PC-3 (cell line): ENCODE measurements around the gene SULT2B1. TPM values are rescaled to one million over a fixed set of nuclear protein-coding genes. Genes with fewer than 3 reads are reported as not detected.

Experiments
- ATAC-seq: fragments of 200-7000 bp; cut with Tn5 transposase; 2 replicates; pipeline ENCODE4 v1.9.1; 2020; ENCODE audit warnings: mild to moderate bottlenecking, moderate library complexity
- BruUV-seq: library from RNA; stranded (reverse); fragments of 400-500 nt; replicated peaks from 2 replicates; lab custom pipeline; 2021; lab: Mats Ljungman, UMichigan
- CTCF ChIA-PET: fragments of 300-600 bp; sonication (Branson Sonifier 250); formaldehyde crosslinking; loops from one replicate; lab custom pipeline; 2022; ENCODE audit warnings: antibody characterized with exemption; lab: Charles Lee
- POLR2A ChIA-PET: fragments of 300-600 bp; sonication (Branson Sonifier 250); formaldehyde crosslinking; loops from one replicate; lab custom pipeline; 2022; ENCODE audit warnings: antibody characterized with exemption; ENCODE audit not compliant: unreplicated experiment; lab: Charles Lee
- DNase-seq: peaks from one replicate; pipeline ENCODE4 v3.0.0-alpha.2; 2015
- H2AFZ ChIP-seq: fragments of 300-600 bp; sonication (generic); 2 replicates; pipeline ENCODE4 v1.6.0; 2016; ENCODE audit warnings: antibody characterized with exemption, low read length
- H3F3A ChIP-seq: fragments of 300-600 bp; sonication (generic); one replicate; pipeline ENCODE4 v1.6.0; 2017; ENCODE audit warnings: antibody characterized with exemption, low read length, control low read depth, mild to moderate bottlenecking; ENCODE audit not compliant: unreplicated experiment
- H3K27ac ChIP-seq: fragments of 300-600 bp; sonication (generic); 2 replicates; pipeline ENCODE4 v1.5.1; 2016; ENCODE audit warnings: mild to moderate bottlenecking, low read length
- H3K27me3 ChIP-seq: fragments of 300-600 bp; sonication (generic); 2 replicates; pipeline ENCODE4 v1.6.1; 2016; ENCODE audit warnings: low read length, mixed read lengths
- H3K36me3 ChIP-seq: fragments of 300-600 bp; sonication (generic); 2 replicates; pipeline ENCODE4 v1.6.1; 2016; ENCODE audit warnings: low read depth, mixed run types, low read length, mixed read lengths
- H3K4me1 ChIP-seq: fragments of 300-600 bp; sonication (generic); 2 replicates; pipeline ENCODE4 v1.5.1; 2016; ENCODE audit warnings: low read length; ENCODE audit not compliant: insufficient read depth
- H3K4me2 ChIP-seq: fragments of 300-600 bp; sonication (generic); 2 replicates; pipeline ENCODE4 v1.6.0; 2016; ENCODE audit warnings: low read length
- H3K4me3 ChIP-seq: fragments of 300-600 bp; sonication (generic); 2 replicates; pipeline ENCODE4 v1.5.1; 2016; ENCODE audit warnings: mild to moderate bottlenecking, low read length, mixed read lengths
- H3K79me2 ChIP-seq: fragments of 300-600 bp; sonication (generic); 2 replicates; pipeline ENCODE4 v1.6.1; 2017; ENCODE audit warnings: low read length, mixed read lengths
- H3K9ac ChIP-seq: fragments of 300-600 bp; sonication (generic); 2 replicates; pipeline ENCODE4 v1.6.0; 2016; ENCODE audit warnings: mild to moderate bottlenecking, low read length
- H3K9me2 ChIP-seq: fragments of 300-600 bp; sonication (generic); replicated peaks from 2 replicates; pipeline ENCODE4 v1.6.1; 2016; ENCODE audit warnings: mixed run types, low read length, mixed read lengths
- H3K9me3 ChIP-seq: fragments of 300-600 bp; sonication (generic); 2 replicates; pipeline ENCODE4 v1.6.1; 2016; ENCODE audit warnings: low read length, mixed read lengths
- H4K20me1 ChIP-seq: fragments of 300-600 bp; sonication (generic); 2 replicates; pipeline ENCODE4 v1.6.1; 2016; ENCODE audit warnings: low read length, mixed read lengths
- CTCF ChIP-seq: fragments of 300-600 bp; sonication (generic); conservative IDR thresholded peaks from 2 replicates; pipeline ENCODE4 v1.5.1; 2017; ENCODE audit warnings: antibody characterized with exemption, low read depth, mild to moderate bottlenecking, low read length
- EZH2 ChIP-seq: fragments of 300-600 bp; sonication (generic); IDR thresholded peaks from one replicate; pipeline ENCODE4 v1.6.1; 2017; ENCODE audit warnings: antibody characterized with exemption, mild to moderate bottlenecking, low read length; ENCODE audit not compliant: unreplicated experiment
- EZH2phosphoT487 ChIP-seq: fragments of 300-600 bp; sonication (generic); IDR thresholded peaks from 2 replicates; pipeline ENCODE4 v1.6.1; 2018; ENCODE audit warnings: mild to moderate bottlenecking, antibody characterized with exemption, low read length, borderline replicate concordance
- intact Hi-C: fragments of 100-400 bp; cut with micrococcal nuclease; formaldehyde crosslinking; loops from 2 replicates; pipeline ENCODE4 v1.9.0; 2023
- total RNA-seq: library from RNA; depleted of rRNA; stranded (reverse); fragments of >200 nt; gene quantifications from 2 replicates; pipeline ENCODE4 v1.2.3, GENCODE V29; 2014; rRNA removed

Gene SULT2B1
- total RNA-seq, 1 experiment from 2014 or later, result 6.7 TPM

GRCh38 chr19:48646722-48647216 is 94.8 kb downstream of the SULT2B1 start:
- Histone ChIP-seq H3K27ac (no peak overlapping the region), H2AFZ (no peak overlapping the region), H3K4me2 (peak overlapping the region; percentile 92), H3K9ac (no peak overlapping the region), H3K4me3 (peak overlapping the region; percentile 70; the same call in 1 of the 2 replicates), H3K36me3 (no peaks in the 10 kb centered on the region), H4K20me1 (no peaks in the 10 kb centered on the region), H3K79me2 (no peaks in the 10 kb centered on the region), H3F3A (no peaks in the 10 kb centered on the region), H3K9me2 (no peaks in the 10 kb centered on the region), H3K27me3 (no peaks in the 10 kb centered on the region), H3K9me3 (no peaks in the 10 kb centered on the region), H3K4me1 (peaks cover 6% of the 10 kb centered on the region; the same call in 1 of the 2 replicates)
- no peak for DNase-seq
- POLR2A ChIA-PET, result no interaction called here
- CTCF ChIA-PET, result interaction anchor here (1.4 kb wide), 1 partner anchor 92 kb away, joined by 5 read pairs; no protein-coding TSS in a partner anchor
- BruUV-seq, result no TSS peak
- intact Hi-C loops, result loop anchor here (1.0 to 2.0 kb wide), 2 partner anchors 68 to 196 kb away; no protein-coding TSS in a partner anchor
- ATAC-seq, result no peak
- TF ChIP-seq EZH2, result no peak
- TF ChIP-seq EZH2phosphoT487, result no peak
- TF ChIP-seq CTCF, result no peak

GRCh38 chr19:48648134-48648533 is 96.2 kb downstream of the SULT2B1 start:
- POLR2A ChIA-PET, result no interaction called here
- ATAC-seq, result no peak

More at GRCh38 chr19:48648134-48648533, 96.2 kb downstream of the SULT2B1 start:
- no peaks in the 10 kb centered on the region for H3K9me3 ChIP-seq
- CTCF ChIA-PET, result no interaction called here
- H3K4me1 ChIP-seq, result peaks cover 6% of the 10 kb centered on the region; the same call in 1 of the 2 replicates
- TF ChIP-seq EZH2phosphoT487, result no peak
- no peak for TF ChIP-seq EZH2
- TF ChIP-seq CTCF, result no peak
- BruUV-seq, result no TSS peak
- H3K79me2 ChIP-seq, result no peaks in the 10 kb centered on the region
- intact Hi-C loops, result no loop called here
- no peak overlapping the region for H2AFZ ChIP-seq
- no peak overlapping the region for H3K27ac ChIP-seq
- H4K20me1 ChIP-seq, result no peaks in the 10 kb centered on the region
- no peak overlapping the region for H3K4me3 ChIP-seq
- H3F3A ChIP-seq, result no peaks in the 10 kb centered on the region
- no peaks in the 10 kb centered on the region for H3K36me3 ChIP-seq
- no peak for DNase-seq
- H3K27me3 ChIP-seq, result no peaks in the 10 kb centered on the region
- no peaks in the 10 kb centered on the region for H3K9me2 ChIP-seq
- H3K9ac ChIP-seq, result no peak overlapping the region
- H3K4me2 ChIP-seq, result no peak overlapping the region

Other genes with a start within 250 kb of the SULT2B1 start
- 31.9 and 38.1 TPM in 2 replicates for gene EMP3, start 226.6 kb upstream of the SULT2B1 start, total RNA-seq
- 1.3 and 7.1 TPM in 2 replicates for gene TMEM143, start 188.2 kb upstream of the SULT2B1 start, total RNA-seq
- gene SYNGR4, start 187.8 kb upstream of the SULT2B1 start, total RNA-seq, result not detected in 2 replicates
- 90.2 and 101 TPM in 2 replicates for gene KDELR1, start 160.6 kb upstream of the SULT2B1 start, total RNA-seq
- gene GRIN2D, start 158.5 kb upstream of the SULT2B1 start, total RNA-seq, result 0.51 and 1.0 TPM in 2 replicates
- 33.2 and 46.7 TPM in 2 replicates for gene GRWD1, start 106.2 kb upstream of the SULT2B1 start, total RNA-seq
- 1.4 and 2.2 TPM in 2 replicates for gene KCNJ14, start 96.6 kb upstream of the SULT2B1 start, total RNA-seq
- gene CYTH2, start 82.8 kb upstream of the SULT2B1 start, total RNA-seq, result 50.5 and 58.6 TPM in 2 replicates
- 4.8 and 8.3 TPM in 2 replicates for gene LMTK3, start 40.3 kb upstream of the SULT2B1 start, total RNA-seq
- not detected in 2 replicates for gene SPACA4, start 54.6 kb downstream of the SULT2B1 start, total RNA-seq
- 4.6 and 4.7 TPM in 2 replicates for gene FAM83E, start 62.9 kb downstream of the SULT2B1 start, total RNA-seq
- 1,237 and 1,503 TPM in 2 replicates for gene RPL18, start 67.0 kb downstream of the SULT2B1 start, total RNA-seq
- gene SPHK2, start 67.3 kb downstream of the SULT2B1 start, total RNA-seq, result 8.5 and 8.6 TPM in 2 replicates
- gene DBP, start 85.2 kb downstream of the SULT2B1 start, total RNA-seq, result 9.0 and 12.2 TPM in 2 replicates
- gene CA11, start 94.0 kb downstream of the SULT2B1 start, total RNA-seq, result 0.63 and 4.1 TPM in 2 replicates
- 0.18 and 0.81 TPM in 2 replicates for gene NTN5, start 120.8 kb downstream of the SULT2B1 start, total RNA-seq
- 0.69 TPM in 1 of 2 replicates, not detected in the other for gene FUT2, start 143.8 kb downstream of the SULT2B1 start, total RNA-seq
- 0.18 and 0.40 TPM in 2 replicates for gene MAMSTR, start 167.6 kb downstream of the SULT2B1 start, total RNA-seq
- gene RASIP1, start 188.4 kb downstream of the SULT2B1 start, total RNA-seq, result 0.40 and 0.51 TPM in 2 replicates
- gene IZUMO1, start 194.7 kb downstream of the SULT2B1 start, total RNA-seq, result not detected in 2 replicates
- 4.6 and 4.8 TPM in 2 replicates for gene FUT1, start 200.5 kb downstream of the SULT2B1 start, total RNA-seq
- gene FGF21, start 203.4 kb downstream of the SULT2B1 start, total RNA-seq, result not detected in 2 replicates